Measurements from ENCODE around the gene ATPAF1.

ATPAF1 gene

GRCh38 chr1:46599059-46599970 lies 68.8 kb downstream of the ATPAF1 start:
- Histone ChIP-seq H3K4me3 (ENCODE audit: low read length) (no peak overlapping the region), H3K79me2 (ENCODE audit: control insufficient read depth, low read length) (peaks cover 6% of the 10 kb centered on the region), H4K20me1 (ENCODE audit: control insufficient read depth, insufficient read depth, low read depth, low read length) (no peaks in the 10 kb centered on the region), H3K9me3 (ENCODE audit: control insufficient read depth, insufficient read depth, low read length) (no peaks in the 10 kb centered on the region), H3K27me3 (ENCODE audit: control insufficient read depth, low read length) (no peaks in the 10 kb centered on the region), H3F3A (ENCODE audit: control insufficient read depth, insufficient read depth) (no peaks in the 10 kb centered on the region), H3K27ac (ENCODE audit: low read depth, low read length) (no peak overlapping the region), H3K4me1 (ENCODE audit: control insufficient read depth, low read length) (peaks cover 10% of the 10 kb centered on the region), H3K36me3 (ENCODE audit: control insufficient read depth, low read length) (no peaks in the 10 kb centered on the region), H3K4me2 (ENCODE audit: low read length) (no peak overlapping the region), H3K9me2 (replicated peaks; ENCODE audit: control insufficient read depth, low read length) (no peaks in the 10 kb centered on the region)
- TF ChIP-seq EZH2phosphoT487 (IDR thresholded peaks at IDR 0.05; ENCODE audit: borderline replicate concordance, low read length), result no peak
- TF ChIP-seq CTCF (IDR thresholded peaks at IDR 0.05; ENCODE audit: low read depth, low read length, poor library complexity, severe bottlenecking), result no peak

- H3K36me3 ChIP-seq (ENCODE audit: control insufficient read depth, low read length), result peaks cover 11% of the 10 kb centered on the region
- H3K4me1 ChIP-seq (ENCODE audit: control insufficient read depth, low read length), result no peaks in the 10 kb centered on the region
- no peak overlapping the region for H3K4me2 ChIP-seq (ENCODE audit: low read length)
- H3K4me3 ChIP-seq (ENCODE audit: low read length), result no peak overlapping the region
- H3K9me3 ChIP-seq (ENCODE audit: control insufficient read depth, insufficient read depth, low read length), result no peaks in the 10 kb centered on the region
- no peaks in the 10 kb centered on the region for H4K20me1 ChIP-seq (ENCODE audit: control insufficient read depth, insufficient read depth, low read depth, low read length)
- H3K79me2 ChIP-seq (ENCODE audit: control insufficient read depth, low read length), result no peaks in the 10 kb centered on the region
- H3K9me2 ChIP-seq (replicated peaks; ENCODE audit: control insufficient read depth, low read length), result no peaks in the 10 kb centered on the region
- H3K27ac ChIP-seq (ENCODE audit: low read depth, low read length), result no peak overlapping the region
- no peaks in the 10 kb centered on the region for H3F3A ChIP-seq (ENCODE audit: control insufficient read depth, insufficient read depth)
- H3K27me3 ChIP-seq (ENCODE audit: control insufficient read depth, low read length), result no peaks in the 10 kb centered on the region
- TF ChIP-seq EZH2phosphoT487 (IDR thresholded peaks at IDR 0.05; ENCODE audit: borderline replicate concordance, low read length) (no peak), CTCF (IDR thresholded peaks at IDR 0.05; ENCODE audit: low read depth, low read length, poor library complexity, severe bottlenecking) (no peak)
Observed at GRCh38 chr1:46596846-46597245, 71.3 kb downstream of the ATPAF1 start.

- no peaks in the 10 kb centered on the region for H3K27me3 ChIP-seq (ENCODE audit: control insufficient read depth, low read length)
- H3K9me3 ChIP-seq (ENCODE audit: control insufficient read depth, insufficient read depth, low read length), result no peaks in the 10 kb centered on the region
- no peaks in the 10 kb centered on the region for H3K4me1 ChIP-seq (ENCODE audit: control insufficient read depth, low read length)
- peaks cover 11% of the 10 kb centered on the region for H3K36me3 ChIP-seq (ENCODE audit: control insufficient read depth, low read length)
- no peaks in the 10 kb centered on the region for H3K79me2 ChIP-seq (ENCODE audit: control insufficient read depth, low read length)
- TF ChIP-seq EZH2phosphoT487 (IDR thresholded peaks at IDR 0.05; ENCODE audit: borderline replicate concordance, low read length) (no peak), CTCF (IDR thresholded peaks at IDR 0.05; ENCODE audit: low read depth, low read length, poor library complexity, severe bottlenecking) (no peak)
- H3K9me2 ChIP-seq (replicated peaks; ENCODE audit: control insufficient read depth, low read length), result no peaks in the 10 kb centered on the region
- H4K20me1 ChIP-seq (ENCODE audit: control insufficient read depth, insufficient read depth, low read depth, low read length), result no peaks in the 10 kb centered on the region
- no peak overlapping the region for H3K4me3 ChIP-seq (ENCODE audit: low read length)
- no peaks in the 10 kb centered on the region for H3F3A ChIP-seq (ENCODE audit: control insufficient read depth, insufficient read depth)
- no peak overlapping the region for H3K27ac ChIP-seq (ENCODE audit: low read depth, low read length)
- H3K4me2 ChIP-seq (ENCODE audit: low read length), result no peak overlapping the region
Observed at GRCh38 chr1:46596036-46596435, 72.1 kb downstream of the ATPAF1 start.
